Measurements from ENCODE around the gene RBM23. TPM values are rescaled to one million over a fixed set of nuclear protein-coding genes. Genes with fewer than 3 reads are reported as not detected.

RBM23 gene
- total and polyA plus RNA-seq, 9 of the 15 experiments (the other 6 are each of a cell fraction or from before 2014, with no cell fraction given) = 46.0 to 102 (median 58.5) TPM

GRCh38 chr14:22918804-22919600, at the start of gene RBM23 (continued):
- no peak for TF ChIP-seq CGGBP1 (CRISPR knock-in tag; IDR thresholded peaks at IDR 0.05)
- no peak for TF ChIP-seq DEAF1 (CRISPR knock-in tag; IDR thresholded peaks at IDR 0.05)
- no peak for TF ChIP-seq ARID1B (IDR thresholded peaks at IDR 0.05)
- TF ChIP-seq ZNF280B (CRISPR knock-in tag; IDR thresholded peaks at IDR 0.05) = no peak
- no peak for TF ChIP-seq ZNF12 (CRISPR knock-in tag; IDR thresholded peaks at IDR 0.05)
- no peak for TF ChIP-seq RREB1 (CRISPR knock-in tag; IDR thresholded peaks at IDR 0.05)
- TF ChIP-seq RFX1 (IDR thresholded peaks at IDR 0.05) = peak; percentile 92
- TF ChIP-seq ATF2 (CRISPR knock-in tag; IDR thresholded peaks at IDR 0.05) = no peak
- no peak for TF ChIP-seq ZZZ3 (IDR thresholded peaks at IDR 0.05)
- TF ChIP-seq ZNF274 (IDR thresholded peaks at IDR 0.05; ENCODE audit: borderline replicate concordance, low read depth, low read length) = no peak
- TF ChIP-seq CBX3 (IDR thresholded peaks at IDR 0.05; ENCODE audit: borderline replicate concordance in 1 of 2, low read length in 2 of 2) = no peak
- no peak for TF ChIP-seq ZNF133 (CRISPR knock-in tag; IDR thresholded peaks at IDR 0.05)
- TF ChIP-seq NEUROD1 (IDR thresholded peaks at IDR 0.05; ENCODE audit: borderline replicate concordance, low read depth, low read length, partially characterized antibody) = no peak
- no peak for TF ChIP-seq E2F6 (IDR thresholded peaks at IDR 0.05; ENCODE audit: borderline replicate concordance in 1 of 2, extremely low read depth in 1 of 2, insufficient read depth in 1 of 2, insufficient read length in 1 of 2, low read depth in 1 of 2, low read length in 1 of 2, poor library complexity in 1 of 2, severe bottlenecking in 1 of 2)

Data from K562 (cell line).